Ectodermal cell (in vitro differentiated cells): ENCODE results near the gene IPO4.

Experiments
- H3K27ac ChIP-seq: 2 replicates; pipeline ENCODE4 v1.7.0; 2013; ENCODE audit warnings: mild to moderate bottlenecking, low read depth, low read length; ENCODE audit not compliant: insufficient read depth, poor library complexity, severe bottlenecking
- H3K27me3 ChIP-seq: 2 replicates; pipeline ENCODE4 v1.7.0; 2013; ENCODE audit warnings: mild to moderate bottlenecking, low read length; ENCODE audit not compliant: insufficient read depth, control insufficient read depth, poor library complexity, severe bottlenecking
- H3K36me3 ChIP-seq: one replicate; pipeline ENCODE4 v1.7.0; 2013; ENCODE audit warnings: low read length; ENCODE audit not compliant: control insufficient read depth, insufficient read depth
- H3K4me1 ChIP-seq: one replicate; pipeline ENCODE4 v1.7.0; 2013; ENCODE audit warnings: low read length; ENCODE audit not compliant: control insufficient read depth, insufficient read depth
- H3K4me3 ChIP-seq: 2 replicates; pipeline ENCODE4 v1.7.0; 2013; ENCODE audit warnings: low read depth, low read length, control low read depth; ENCODE audit not compliant: insufficient read depth
- H3K9me3 ChIP-seq: 2 replicates; pipeline ENCODE4 v1.7.0; 2013; ENCODE audit warnings: mild to moderate bottlenecking, low read length, moderate library complexity; ENCODE audit not compliant: control insufficient read depth
- WGBS, 2 experiments: methylation state at CpG; one replicate each; pipeline ENCODE4 v1.1.7; 2013; ENCODE audit warnings: missing lambda C conversion rate in 2 of 2; 5-methylcytosine and 5-hydroxymethylcytosine counted together

Gene IPO4

GRCh38 chr14:24216345-24216699 is 27.7 kb upstream of the IPO4 start:
- 88 to 98% methylated on average over 2 of the region's 2 CpGs for WGBS, 2 experiments
- Histone ChIP-seq H3K4me1 (peaks cover 8% of the 10 kb centered on the region), H3K9me3 (no peaks in the 10 kb centered on the region), H3K36me3 (peaks cover 3% of the 10 kb centered on the region), H3K4me3 (no peak overlapping the region), H3K27me3 (no peaks in the 10 kb centered on the region), H3K27ac (no peak overlapping the region)

- H3K27ac ChIP-seq = no peak within 1 kb of the TSS
- no peaks in the 10 kb centered on the region for H3K27me3 ChIP-seq
- H3K4me3 ChIP-seq = peak within 1 kb of the TSS; percentile 65
- H3K9me3 ChIP-seq = no peaks in the 10 kb centered on the region
- WGBS, 2 experiments = 2% methylated on average over 40 of the region's 40 CpGs
- peaks cover 3% of the 10 kb centered on the region for H3K36me3 ChIP-seq
- peaks cover 8% of the 10 kb centered on the region for H3K4me1 ChIP-seq
Observed at GRCh38 chr14:24215495-24216344, 27.1 kb upstream of the IPO4 start, which contains the start of gene MDP1. TSS of gene MDP1 (minus strand) at chr14:24216066. CDS start at chr14:24215955, 111 bp downstream.

DNA sequence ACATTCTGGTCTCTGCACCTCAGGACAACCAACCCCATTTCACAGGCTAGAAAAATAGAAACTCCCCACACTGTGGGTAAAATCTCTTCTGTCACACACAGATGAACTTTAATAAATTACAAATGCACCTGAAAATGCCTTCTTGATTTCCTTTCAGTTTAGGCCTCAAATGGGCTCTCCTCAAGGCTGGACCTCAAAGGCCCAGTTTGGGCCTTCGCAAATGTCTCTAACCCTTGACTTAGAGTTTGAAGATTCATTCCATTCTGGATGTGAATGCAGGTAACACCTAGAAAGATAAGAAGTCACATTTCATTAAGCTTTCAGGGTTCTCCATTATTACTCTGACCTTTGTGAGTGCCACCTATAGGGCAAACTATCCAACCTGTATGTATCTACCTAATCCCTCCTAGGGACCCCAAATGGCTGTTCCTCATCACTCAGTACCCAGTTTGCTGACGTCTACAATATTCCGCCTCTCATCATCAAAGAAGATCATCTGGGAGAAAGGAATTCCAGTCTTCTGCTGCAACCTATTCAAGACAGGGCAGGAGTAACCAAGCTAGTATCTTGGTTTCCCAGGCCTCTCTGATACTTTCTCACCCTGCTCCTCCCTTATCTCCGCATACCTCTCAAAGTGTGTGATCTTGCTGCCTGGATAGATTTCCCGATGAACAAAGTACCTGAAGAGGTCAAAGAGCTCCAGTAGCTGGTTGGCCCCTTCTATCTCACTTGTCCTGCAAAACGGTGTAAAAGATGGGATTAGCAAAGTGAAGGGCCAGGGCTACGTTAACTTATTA is 25.4 kb upstream of the IPO4 start:
- WGBS, 2 experiments = 95% methylated on average over 7 of the region's 7 CpGs

DNA sequence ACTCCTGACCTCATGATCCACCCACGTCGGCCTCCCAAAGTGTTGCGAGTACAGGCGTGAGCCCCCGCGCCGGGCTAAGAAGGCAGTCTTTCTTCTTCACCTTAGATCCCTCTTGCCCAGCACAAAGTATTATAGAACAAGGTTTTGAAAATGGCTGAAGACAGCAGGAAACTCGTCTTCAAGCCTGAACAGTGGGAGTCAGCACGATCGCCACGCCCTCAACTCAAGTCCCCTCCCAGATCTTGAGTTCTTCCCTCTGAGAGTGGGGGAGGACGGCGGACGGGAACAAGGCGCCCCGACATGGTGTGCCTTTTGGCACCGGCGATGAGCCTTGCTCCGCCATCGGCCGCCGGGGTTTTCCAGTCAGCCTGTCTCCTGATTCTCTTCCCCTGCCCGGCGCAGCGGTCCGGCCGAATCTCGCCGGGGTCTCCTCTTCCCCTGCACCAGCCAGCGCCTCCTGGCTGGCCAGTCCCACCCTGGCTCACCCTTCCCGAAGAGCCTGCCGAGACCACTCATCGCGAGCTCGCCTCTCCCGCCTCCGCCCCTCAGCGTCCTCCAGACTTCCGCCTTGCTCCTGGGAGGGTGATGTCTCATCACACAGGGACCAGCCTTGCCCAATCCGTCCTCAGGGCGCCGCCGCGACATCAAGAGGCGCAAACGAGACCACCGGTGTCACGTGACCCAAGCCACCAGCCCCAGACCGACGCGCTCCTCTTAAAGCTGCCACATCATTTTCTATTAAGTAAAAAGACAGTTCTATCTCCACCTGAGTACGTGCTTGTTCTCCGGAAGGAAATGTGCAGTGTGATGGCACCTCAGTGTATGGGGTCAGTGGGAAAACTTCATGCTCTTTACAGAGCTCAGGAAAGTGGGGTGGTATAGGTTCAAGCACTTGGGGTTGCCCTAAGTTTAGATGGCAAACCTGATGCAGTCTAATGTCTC is 24.6 kb upstream of the IPO4 start, which contains the start of gene CHMP4A:
Gene CHMP4A (minus strand): TSS at position 565 of the 942 bp plus-strand sequence. CDS start 49 bp downstream, at position 516.
- Histone ChIP-seq H3K36me3 (peaks cover 22% of the 10 kb centered on the region), H3K4me1 (peaks cover 8% of the 10 kb centered on the region), H3K27ac (peak within 1 kb of the TSS; percentile 92), H3K27me3 (no peaks in the 10 kb centered on the region), H3K9me3 (no peaks in the 10 kb centered on the region), H3K4me3 (peak within 1 kb of the TSS; percentile 54)
- 0 to 1% methylated on average over 53 of the region's 53 CpGs for WGBS, 2 experiments

More for the DNA sequence above, 25.4 kb upstream of the IPO4 start:
- peaks cover 16% of the 10 kb centered on the region for H3K36me3 ChIP-seq
- no peaks in the 10 kb centered on the region for H3K9me3 ChIP-seq
- H3K4me3 ChIP-seq = peak overlapping the region; percentile 54
- H3K27me3 ChIP-seq = no peaks in the 10 kb centered on the region
- H3K27ac ChIP-seq = no peak overlapping the region
- peaks cover 8% of the 10 kb centered on the region for H3K4me1 ChIP-seq

DNA sequence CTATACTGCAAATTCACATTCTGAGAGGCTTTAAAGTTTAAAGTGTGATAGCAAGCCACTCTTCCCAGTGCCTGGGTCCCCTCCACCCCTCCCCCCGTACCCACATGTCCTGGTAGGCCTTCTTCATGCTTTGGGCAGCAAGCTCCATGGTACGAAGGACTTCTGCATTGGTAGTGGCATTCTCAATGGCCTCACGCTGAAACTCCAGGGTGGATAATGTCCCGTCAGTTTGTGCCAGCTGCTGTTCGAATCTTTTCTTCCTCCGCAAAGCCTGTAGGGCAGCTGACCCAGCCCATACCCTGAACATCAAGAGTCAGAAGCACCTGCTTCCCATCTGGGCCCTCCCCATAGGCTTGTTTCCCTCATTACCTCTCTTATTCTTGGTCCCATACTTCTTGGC is 22.7 kb upstream of the IPO4 start:
- peaks cover 8% of the 10 kb centered on the region for H3K4me1 ChIP-seq
- peaks cover 28% of the 10 kb centered on the region for H3K36me3 ChIP-seq
- 94 to 95% methylated on average over 6 of the region's 6 CpGs for WGBS, 2 experiments

GRCh38 chr14:24207625-24208024 is 19.0 kb upstream of the IPO4 start:
- Histone ChIP-seq H3K36me3 (peaks cover 39% of the 10 kb centered on the region), H3K4me3 (no peak overlapping the region), H3K27me3 (no peaks in the 10 kb centered on the region), H3K9me3 (no peaks in the 10 kb centered on the region), H3K4me1 (no peaks in the 10 kb centered on the region), H3K27ac (no peak overlapping the region)
- 94% methylated on average over 2 of the region's 2 CpGs for WGBS, 2 experiments

More for the DNA sequence above, 22.7 kb upstream of the IPO4 start:
- Histone ChIP-seq H3K27me3 (no peaks in the 10 kb centered on the region), H3K9me3 (no peaks in the 10 kb centered on the region), H3K4me3 (no peak overlapping the region), H3K27ac (no peak overlapping the region)

DNA sequence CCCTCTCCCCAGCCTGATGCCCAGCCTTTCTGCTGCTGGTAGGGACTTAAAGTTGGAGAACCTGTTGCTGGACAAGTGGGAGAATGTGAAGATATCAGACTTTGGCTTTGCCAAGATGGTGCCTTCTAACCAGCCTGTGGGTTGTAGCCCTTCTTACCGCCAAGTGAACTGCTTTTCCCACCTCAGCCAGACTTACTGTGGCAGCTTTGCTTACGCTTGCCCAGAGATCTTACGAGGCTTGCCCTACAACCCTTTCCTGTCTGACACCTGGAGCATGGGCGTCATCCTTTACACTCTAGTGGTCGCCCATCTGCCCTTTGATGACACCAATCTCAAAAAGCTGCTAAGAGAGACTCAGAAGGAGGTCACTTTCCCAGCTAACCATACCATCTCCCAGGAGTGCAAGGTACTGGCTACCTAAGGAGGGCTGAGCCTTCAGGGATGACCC is 18.5 kb upstream of the IPO4 start:
- Histone ChIP-seq H3K4me3 (no peak overlapping the region), H3K27ac (no peak overlapping the region), H3K4me1 (no peaks in the 10 kb centered on the region), H3K36me3 (peaks cover 39% of the 10 kb centered on the region), H3K9me3 (no peaks in the 10 kb centered on the region), H3K27me3 (no peaks in the 10 kb centered on the region)
- WGBS, 2 experiments = 93 to 96% methylated on average over 5 of the region's 5 CpGs

- H3K4me1 ChIP-seq = no peaks in the 10 kb centered on the region
- H3K9me3 ChIP-seq = no peaks in the 10 kb centered on the region
- H3K4me3 ChIP-seq = no peak overlapping the region
- no peaks in the 10 kb centered on the region for H3K27me3 ChIP-seq
- 93 to 95% methylated on average over 11 of the region's 11 CpGs for WGBS, 2 experiments
- H3K27ac ChIP-seq = no peak overlapping the region
- H3K36me3 ChIP-seq = peaks cover 40% of the 10 kb centered on the region
Observed at GRCh38 chr14:24206260-24207103, 17.9 kb upstream of the IPO4 start.
